ENCODE results near the gene KCNH6. TPM values are rescaled to one million over a fixed set of nuclear protein-coding genes. Genes with fewer than 3 reads are reported as not detected.

The KCNH6 gene
- total and polyA plus RNA-seq, 9 of the 15 experiments (the other 6 are each of a cell fraction or from before 2014, with no cell fraction given), result not detected

DNA sequence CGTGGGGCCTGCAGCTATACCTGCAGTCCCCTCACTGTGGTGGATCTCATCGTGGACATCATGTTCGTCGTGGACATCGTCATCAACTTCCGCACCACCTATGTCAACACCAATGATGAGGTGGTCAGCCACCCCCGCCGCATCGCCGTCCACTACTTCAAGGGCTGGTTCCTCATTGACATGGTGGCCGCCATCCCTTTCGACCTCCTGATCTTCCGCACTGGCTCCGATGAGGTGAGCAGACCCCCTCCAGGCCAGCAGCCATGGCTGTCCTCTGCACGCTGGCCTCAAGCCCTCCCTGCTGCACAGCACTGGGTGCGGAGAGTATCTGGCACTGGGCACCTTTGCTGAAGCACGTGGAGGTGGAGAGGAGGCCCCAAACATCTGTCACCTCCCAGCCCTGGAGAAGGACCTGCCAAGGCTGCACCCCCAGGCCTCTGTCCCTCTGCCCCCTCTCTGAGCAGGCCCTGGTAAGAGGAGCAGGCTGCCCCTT, 11.0 kb downstream of the KCNH6 start (continued):
- TF ChIP-seq, protein P1, sequence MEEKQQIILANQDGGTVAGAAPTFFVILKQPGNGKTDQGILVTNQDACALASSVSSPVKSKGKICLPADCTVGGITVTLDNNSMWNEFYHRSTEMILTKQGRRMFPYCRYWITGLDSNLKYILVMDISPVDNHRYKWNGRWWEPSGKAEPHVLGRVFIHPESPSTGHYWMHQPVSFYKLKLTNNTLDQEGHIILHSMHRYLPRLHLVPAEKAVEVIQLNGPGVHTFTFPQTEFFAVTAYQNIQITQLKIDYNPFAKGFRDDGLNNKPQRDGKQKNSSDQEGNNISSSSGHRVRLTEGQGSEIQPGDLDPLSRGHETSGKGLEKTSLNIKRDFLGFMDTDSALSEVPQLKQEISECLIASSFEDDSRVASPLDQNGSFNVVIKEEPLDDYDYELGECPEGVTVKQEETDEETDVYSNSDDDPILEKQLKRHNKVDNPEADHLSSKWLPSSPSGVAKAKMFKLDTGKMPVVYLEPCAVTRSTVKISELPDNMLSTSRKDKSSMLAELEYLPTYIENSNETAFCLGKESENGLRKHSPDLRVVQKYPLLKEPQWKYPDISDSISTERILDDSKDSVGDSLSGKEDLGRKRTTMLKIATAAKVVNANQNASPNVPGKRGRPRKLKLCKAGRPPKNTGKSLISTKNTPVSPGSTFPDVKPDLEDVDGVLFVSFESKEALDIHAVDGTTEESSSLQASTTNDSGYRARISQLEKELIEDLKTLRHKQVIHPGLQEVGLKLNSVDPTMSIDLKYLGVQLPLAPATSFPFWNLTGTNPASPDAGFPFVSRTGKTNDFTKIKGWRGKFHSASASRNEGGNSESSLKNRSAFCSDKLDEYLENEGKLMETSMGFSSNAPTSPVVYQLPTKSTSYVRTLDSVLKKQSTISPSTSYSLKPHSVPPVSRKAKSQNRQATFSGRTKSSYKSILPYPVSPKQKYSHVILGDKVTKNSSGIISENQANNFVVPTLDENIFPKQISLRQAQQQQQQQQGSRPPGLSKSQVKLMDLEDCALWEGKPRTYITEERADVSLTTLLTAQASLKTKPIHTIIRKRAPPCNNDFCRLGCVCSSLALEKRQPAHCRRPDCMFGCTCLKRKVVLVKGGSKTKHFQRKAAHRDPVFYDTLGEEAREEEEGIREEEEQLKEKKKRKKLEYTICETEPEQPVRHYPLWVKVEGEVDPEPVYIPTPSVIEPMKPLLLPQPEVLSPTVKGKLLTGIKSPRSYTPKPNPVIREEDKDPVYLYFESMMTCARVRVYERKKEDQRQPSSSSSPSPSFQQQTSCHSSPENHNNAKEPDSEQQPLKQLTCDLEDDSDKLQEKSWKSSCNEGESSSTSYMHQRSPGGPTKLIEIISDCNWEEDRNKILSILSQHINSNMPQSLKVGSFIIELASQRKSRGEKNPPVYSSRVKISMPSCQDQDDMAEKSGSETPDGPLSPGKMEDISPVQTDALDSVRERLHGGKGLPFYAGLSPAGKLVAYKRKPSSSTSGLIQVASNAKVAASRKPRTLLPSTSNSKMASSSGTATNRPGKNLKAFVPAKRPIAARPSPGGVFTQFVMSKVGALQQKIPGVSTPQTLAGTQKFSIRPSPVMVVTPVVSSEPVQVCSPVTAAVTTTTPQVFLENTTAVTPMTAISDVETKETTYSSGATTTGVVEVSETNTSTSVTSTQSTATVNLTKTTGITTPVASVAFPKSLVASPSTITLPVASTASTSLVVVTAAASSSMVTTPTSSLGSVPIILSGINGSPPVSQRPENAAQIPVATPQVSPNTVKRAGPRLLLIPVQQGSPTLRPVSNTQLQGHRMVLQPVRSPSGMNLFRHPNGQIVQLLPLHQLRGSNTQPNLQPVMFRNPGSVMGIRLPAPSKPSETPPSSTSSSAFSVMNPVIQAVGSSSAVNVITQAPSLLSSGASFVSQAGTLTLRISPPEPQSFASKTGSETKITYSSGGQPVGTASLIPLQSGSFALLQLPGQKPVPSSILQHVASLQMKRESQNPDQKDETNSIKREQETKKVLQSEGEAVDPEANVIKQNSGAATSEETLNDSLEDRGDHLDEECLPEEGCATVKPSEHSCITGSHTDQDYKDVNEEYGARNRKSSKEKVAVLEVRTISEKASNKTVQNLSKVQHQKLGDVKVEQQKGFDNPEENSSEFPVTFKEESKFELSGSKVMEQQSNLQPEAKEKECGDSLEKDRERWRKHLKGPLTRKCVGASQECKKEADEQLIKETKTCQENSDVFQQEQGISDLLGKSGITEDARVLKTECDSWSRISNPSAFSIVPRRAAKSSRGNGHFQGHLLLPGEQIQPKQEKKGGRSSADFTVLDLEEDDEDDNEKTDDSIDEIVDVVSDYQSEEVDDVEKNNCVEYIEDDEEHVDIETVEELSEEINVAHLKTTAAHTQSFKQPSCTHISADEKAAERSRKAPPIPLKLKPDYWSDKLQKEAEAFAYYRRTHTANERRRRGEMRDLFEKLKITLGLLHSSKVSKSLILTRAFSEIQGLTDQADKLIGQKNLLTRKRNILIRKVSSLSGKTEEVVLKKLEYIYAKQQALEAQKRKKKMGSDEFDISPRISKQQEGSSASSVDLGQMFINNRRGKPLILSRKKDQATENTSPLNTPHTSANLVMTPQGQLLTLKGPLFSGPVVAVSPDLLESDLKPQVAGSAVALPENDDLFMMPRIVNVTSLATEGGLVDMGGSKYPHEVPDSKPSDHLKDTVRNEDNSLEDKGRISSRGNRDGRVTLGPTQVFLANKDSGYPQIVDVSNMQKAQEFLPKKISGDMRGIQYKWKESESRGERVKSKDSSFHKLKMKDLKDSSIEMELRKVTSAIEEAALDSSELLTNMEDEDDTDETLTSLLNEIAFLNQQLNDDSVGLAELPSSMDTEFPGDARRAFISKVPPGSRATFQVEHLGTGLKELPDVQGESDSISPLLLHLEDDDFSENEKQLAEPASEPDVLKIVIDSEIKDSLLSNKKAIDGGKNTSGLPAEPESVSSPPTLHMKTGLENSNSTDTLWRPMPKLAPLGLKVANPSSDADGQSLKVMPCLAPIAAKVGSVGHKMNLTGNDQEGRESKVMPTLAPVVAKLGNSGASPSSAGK (IDR thresholded peaks at IDR 0.05), result no peak
- TF ChIP-seq KLF10 (CRISPR knock-in tag; IDR thresholded peaks at IDR 0.05) (no peak), MCM3 (IDR thresholded peaks at IDR 0.05) (no peak)
